ENCODE measurements around the gene STK17A. TPM values are rescaled to one million over a fixed set of nuclear protein-coding genes. Genes with fewer than 3 reads are reported as not detected.

The STK17A gene
- total RNA-seq, 2 donors from 2014 or later, result 15.6 to 18.4 TPM

GRCh38 chr7:43674559-43675436 lies 91.9 kb downstream of the STK17A start:
- Histone ChIP-seq H3K27me3 (ENCODE audit: control insufficient read depth, insufficient read depth, low read length, poor library complexity, severe bottlenecking) (no peaks in the 10 kb centered on the region), H3K9ac (ENCODE audit: extremely low read depth, low read length, poor library complexity, severe bottlenecking) (no peak overlapping the region), H3K4me3 (ENCODE audit: low read length) (no peak overlapping the region), H3K9me3 (ENCODE audit: control insufficient read depth, low read length) (peaks cover 24% of the 10 kb centered on the region), H3K27ac (ENCODE audit: low read depth, low read length) (no peak overlapping the region), H3K36me3 (ENCODE audit: control insufficient read depth, insufficient read depth, low read length) (no peaks in the 10 kb centered on the region), H3K4me1 (ENCODE audit: control insufficient read depth, insufficient read depth, low read length) (no peaks in the 10 kb centered on the region)
- Mint-ChIP-seq H3K27me3 (ENCODE audit: insufficient read depth) (no peaks in the 10 kb centered on the region), H3K36me3 (ENCODE audit: low read depth) (peaks cover 32% of the 10 kb centered on the region), H3K9me3 (peaks cover 31% of the 10 kb centered on the region), H3K4me1 (no peaks in the 10 kb centered on the region), H3K27ac (no peak overlapping the region), H3K4me3 (no peak overlapping the region)
- WGBS, 2 experiments (ENCODE audit: insufficient coverage in 1 of 2, insufficient read length in 1 of 2), result 92 to 93% methylated on average over 2 to 4 of the region's 4 CpGs
- no peak for DNase-seq
- no peak for TF ChIP-seq CTCF (conservative IDR thresholded peaks at IDR 0.05)

Other genes starting within 250 kb of the STK17A start
- gene COA1, start 146.4 kb downstream of the STK17A start, total RNA-seq, result 100 to 1,000 TPM; 104 to 144 TPM
- 10 to 100 TPM; 32.0 to 41.2 TPM for gene BLVRA, start 175.6 kb downstream of the STK17A start, total RNA-seq

All from endodermal cell (in vitro differentiated cells).